Stimulated activated CD4-positive, alpha-beta T cell treated with anti-CD3 and anti-CD28 coated beads, Interleukin-4, amount 100 ng/mL, for 4 hours (primary cell): ENCODE measurements around the gene HSPH1.
A peak's percentile ranks its signal among the peaks of the same experiment; 100 is the strongest.
"Not testable (repeated sequence)": the region's sequence is repeated elsewhere in the genome, so short reads cannot be mapped to it uniquely, and the experiment has no call there.

Source experiments
- DNase-seq, 2 experiments: peaks; one replicate each; pipeline ENCODE4 v3.0.0-alpha.2; 2020

Gene HSPH1

GRCh38 chr13:31161557-31162150, at the start of gene HSPH1:
HSPH1 (minus strand) TSS chr13:31161904; CDS start chr13:31161582, 322 bp downstream.
- DNase-seq, result peak; percentile 98 to 99

GRCh38 chr13:31209841-31210210, 48.1 kb upstream of the HSPH1 start:
- no peak for DNase-seq

GRCh38 chr13:31209172-31209840, 47.6 kb upstream of the HSPH1 start:
- DNase-seq, result no peak

- DNase-seq, result no peak
Observed at GRCh38 chr13:31208559-31209122, 46.9 kb upstream of the HSPH1 start.

- no peak for DNase-seq
Observed at GRCh38 chr13:31207661-31208552, 46.2 kb upstream of the HSPH1 start.

- DNase-seq, result peak in 1 of 2 experiments; percentile 32
Observed at GRCh38 chr13:31204592-31204991, 42.9 kb upstream of the HSPH1 start.

- no peak for DNase-seq
Observed at GRCh38 chr13:31201341-31202031, 39.8 kb upstream of the HSPH1 start.

GRCh38 chr13:31200637-31200971, 38.9 kb upstream of the HSPH1 start:
- DNase-seq, result no peak

- DNase-seq, result peak; percentile 71 to 78
Observed at GRCh38 chr13:31199849-31200636, 38.3 kb upstream of the HSPH1 start, which contains the start of gene B3GLCT. B3GLCT (plus strand) TSS chr13:31199975; CDS start chr13:31200085, 110 bp downstream.

GRCh38 chr13:31199527-31199848, 37.8 kb upstream of the HSPH1 start:
- no peak for DNase-seq

GRCh38 chr13:31198519-31198918, 36.8 kb upstream of the HSPH1 start:
- DNase-seq, result no peak

- no peak for DNase-seq
Observed at GRCh38 chr13:31196992-31197391, 35.3 kb upstream of the HSPH1 start.

- DNase-seq, result no peak
Observed at GRCh38 chr13:31195616-31196015, 33.9 kb upstream of the HSPH1 start.

- no peak for DNase-seq
Observed at GRCh38 chr13:31192306-31192705, 30.6 kb upstream of the HSPH1 start.

- DNase-seq, result no peak
Observed at GRCh38 chr13:31191748-31192147, 30.0 kb upstream of the HSPH1 start.

GRCh38 chr13:31184981-31185645, 23.4 kb upstream of the HSPH1 start:
- no peak for DNase-seq

GRCh38 chr13:31184451-31184850, 22.7 kb upstream of the HSPH1 start:
- DNase-seq, result no peak

- DNase-seq, result no peak
Observed at GRCh38 chr13:31182987-31183386, 21.3 kb upstream of the HSPH1 start.

GRCh38 chr13:31179754-31180153, 18.1 kb upstream of the HSPH1 start:
- DNase-seq, result no peak

- DNase-seq, result no peak
Observed at GRCh38 chr13:31179241-31179640, 17.5 kb upstream of the HSPH1 start.

- not testable (repeated sequence) for DNase-seq
Observed at GRCh38 chr13:31177813-31178495, 16.2 kb upstream of the HSPH1 start.
